Sciatic nerve (tissue), 2 donors: Measurements from ENCODE around the gene STAG2. TPM values are rescaled to one million over a fixed set of nuclear protein-coding genes. Genes with fewer than 3 reads are reported as not detected.
"Not testable (repeated sequence)": the region's sequence is repeated elsewhere in the genome, so short reads cannot be mapped to it uniquely, and the experiment has no call there.

Experiments used
- ATAC-seq: fragments of 200-7000 bp; cut with Tn5 transposase; one replicate; pipeline ENCODE4 v1.9.1; 2020; ENCODE audit warnings: mild to moderate bottlenecking, moderate library complexity
- DNase-seq: peaks from one replicate; pipeline ENCODE4 v3.0.0-alpha.2; 2020; ENCODE audit warnings: low spot score
- intact Hi-C: fragments of 100-400 bp; cut with DNase I; formaldehyde crosslinking; loops from one replicate; pipeline ENCODE4 v1.14.2; 2022
- total RNA-seq: library from RNA; stranded (reverse); fragmentation: NEBNext Ultra II Directional; extraction: Animal tissue kit (Norgen Biotek cat#: 25700); gene quantifications from one replicate; pipeline ENCODE4 v1.2.1, GENCODE V29; 2021
- donor health status: DM: no; HTN: no; CAD: no.
- donor health status: DM: no; HTN: no; CAD: no.

The STAG2 gene
- total RNA-seq = 98.2 TPM

- intact Hi-C loops = no loop called here
- DNase-seq = peak; percentile 83
- peak; percentile 82 for ATAC-seq
These were observed at the start of gene STAG2 for GRCh38 chrX:123961268-123962005. TSS of gene STAG2 (plus strand) at chrX:123961706. CDS start at chrX:124022628, 60,922 bp downstream.

- no peak for ATAC-seq
- intact Hi-C loops = no loop called here
- no peak for DNase-seq
These were observed 44.4 kb upstream of the STAG2 start for GRCh38 chrX:123917069-123917468.

DNA sequence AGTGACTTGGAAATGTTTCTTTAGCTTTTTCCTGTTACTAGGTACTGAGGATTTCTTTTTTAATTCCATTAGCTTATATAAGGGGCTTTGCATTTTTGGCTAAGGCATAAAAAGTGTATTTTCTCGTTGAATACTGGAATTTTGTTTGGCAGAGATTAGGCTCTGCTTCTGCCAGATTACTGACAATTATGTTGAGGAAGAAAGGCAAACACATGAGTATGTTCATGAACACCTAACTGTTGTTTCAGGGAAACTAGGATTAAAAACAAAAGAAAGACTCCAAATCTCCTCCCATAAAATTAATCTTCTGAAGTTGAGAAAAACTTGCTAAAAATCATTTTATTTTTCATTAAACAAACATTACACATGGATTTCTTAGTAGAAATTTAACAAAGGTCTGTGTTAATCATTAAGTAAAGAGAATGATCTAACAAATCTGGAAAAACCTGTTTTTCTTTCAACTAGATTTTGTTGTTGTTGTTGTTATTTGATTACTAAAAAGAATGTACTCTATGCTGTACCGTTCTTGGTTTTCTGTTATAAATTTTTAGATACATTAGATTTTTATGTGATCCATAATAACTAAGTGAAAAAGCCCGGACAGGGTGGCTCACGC is 43.3 kb upstream of the STAG2 start:
- intact Hi-C loops = no loop called here
- ATAC-seq (no peak), DNase-seq (no peak)

- DNase-seq = no peak
- intact Hi-C loops = no loop called here
- no peak for ATAC-seq
These were observed 41.3 kb upstream of the STAG2 start for GRCh38 chrX:123920105-123920785.

- ATAC-seq = no peak
- intact Hi-C loops = no loop called here
- DNase-seq = no peak
These were observed 38.3 kb upstream of the STAG2 start for GRCh38 chrX:123923211-123923610.

GRCh38 chrX:123924186-123924585 is 37.3 kb upstream of the STAG2 start:
- ATAC-seq (no peak), DNase-seq (no peak)
- intact Hi-C loops = no loop called here

DNA sequence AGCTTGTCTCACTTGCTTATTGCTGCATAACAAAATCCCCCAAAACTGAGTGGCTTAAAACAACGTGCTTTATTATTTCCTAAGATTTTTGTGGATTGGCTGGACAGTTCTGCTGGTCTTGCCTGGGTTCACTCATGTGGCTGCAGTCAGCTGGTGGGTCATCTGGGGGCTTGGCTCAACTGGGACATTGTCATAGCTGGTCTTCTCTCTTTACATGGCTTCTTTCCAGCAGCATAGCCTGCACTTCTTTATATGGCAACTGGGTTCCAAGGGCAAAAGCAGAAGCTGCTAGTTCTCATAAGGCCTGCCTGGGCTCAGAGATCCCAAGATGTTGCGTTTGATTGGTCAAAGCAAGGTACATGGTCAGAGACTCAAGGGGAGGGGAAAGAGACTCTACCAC is 33.7 kb upstream of the STAG2 start:
- ATAC-seq = no peak
- intact Hi-C loops = no loop called here
- no peak for DNase-seq

DNA sequence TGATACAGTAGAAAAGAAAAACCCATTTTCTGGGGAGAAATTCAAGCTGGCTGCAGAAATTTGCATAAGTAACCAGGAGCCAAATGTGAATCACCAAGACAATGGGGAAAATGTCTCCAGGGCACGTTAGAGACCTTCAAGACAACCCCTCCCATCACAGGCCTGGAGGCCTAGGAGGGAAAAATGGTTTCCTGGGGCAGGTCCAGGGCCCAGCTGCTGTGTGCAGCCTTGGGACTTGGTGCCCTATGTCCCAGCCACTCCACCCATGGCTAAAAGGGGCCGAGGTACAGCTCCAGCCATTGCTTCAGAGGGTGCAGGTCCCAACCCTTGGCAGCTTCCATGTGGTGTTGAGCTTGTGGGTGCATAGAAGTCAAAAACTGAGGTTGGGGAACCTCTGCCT is 29.5 kb upstream of the STAG2 start:
- ATAC-seq, intact Hi-C loops, DNase-seq: not testable (repeated sequence)

DNA sequence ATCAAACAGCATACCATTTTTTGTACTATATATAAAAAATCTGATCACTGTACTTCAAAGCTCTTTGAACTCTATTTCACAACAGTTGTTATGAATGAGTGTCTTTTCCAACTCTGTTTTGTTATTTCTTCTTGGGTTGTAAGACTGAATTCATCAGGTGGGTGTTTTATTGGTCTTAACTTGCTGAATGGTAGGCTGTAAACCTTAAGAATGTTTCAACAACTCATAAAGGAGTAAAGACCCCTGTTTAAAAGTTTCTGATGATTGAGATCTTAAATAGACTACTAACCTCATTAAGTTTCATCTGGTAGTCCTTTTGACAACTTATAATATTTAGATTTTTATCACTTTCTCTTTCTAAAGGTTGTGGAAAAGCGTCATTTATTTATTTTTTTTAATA is 18.4 kb upstream of the STAG2 start:
- intact Hi-C loops = loop anchor here (5.0 kb wide), 1 partner anchor 1036 kb away; no protein-coding TSS in a partner anchor
- no peak for DNase-seq
- no peak for ATAC-seq

- ATAC-seq (no peak), DNase-seq (no peak)
- intact Hi-C loops = loop anchor here (5.0 kb wide), 1 partner anchor 1036 kb away; no protein-coding TSS in a partner anchor
These were observed 18.0 kb upstream of the STAG2 start for GRCh38 chrX:123943488-123943887.

DNA sequence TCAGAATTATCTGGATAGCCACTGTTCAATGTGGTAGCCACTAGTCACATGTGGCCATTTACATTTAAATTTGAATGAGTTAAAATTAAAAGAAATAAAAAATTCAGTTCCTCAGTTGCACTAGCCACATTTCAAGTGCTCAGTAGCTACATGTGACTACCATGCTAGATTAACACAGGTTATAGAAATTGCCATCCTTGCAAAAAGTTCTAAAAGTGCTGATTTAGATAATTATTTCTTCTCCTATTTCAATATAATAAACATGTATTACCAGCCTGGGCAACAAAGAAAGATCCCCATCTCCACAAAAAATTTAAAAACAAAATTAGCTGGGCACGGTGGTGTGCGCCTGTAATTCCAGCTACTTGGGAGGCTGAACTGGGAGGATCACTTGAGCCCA is 11.7 kb upstream of the STAG2 start:
- no peak for ATAC-seq
- DNase-seq = no peak
- intact Hi-C loops = no loop called here

DNA sequence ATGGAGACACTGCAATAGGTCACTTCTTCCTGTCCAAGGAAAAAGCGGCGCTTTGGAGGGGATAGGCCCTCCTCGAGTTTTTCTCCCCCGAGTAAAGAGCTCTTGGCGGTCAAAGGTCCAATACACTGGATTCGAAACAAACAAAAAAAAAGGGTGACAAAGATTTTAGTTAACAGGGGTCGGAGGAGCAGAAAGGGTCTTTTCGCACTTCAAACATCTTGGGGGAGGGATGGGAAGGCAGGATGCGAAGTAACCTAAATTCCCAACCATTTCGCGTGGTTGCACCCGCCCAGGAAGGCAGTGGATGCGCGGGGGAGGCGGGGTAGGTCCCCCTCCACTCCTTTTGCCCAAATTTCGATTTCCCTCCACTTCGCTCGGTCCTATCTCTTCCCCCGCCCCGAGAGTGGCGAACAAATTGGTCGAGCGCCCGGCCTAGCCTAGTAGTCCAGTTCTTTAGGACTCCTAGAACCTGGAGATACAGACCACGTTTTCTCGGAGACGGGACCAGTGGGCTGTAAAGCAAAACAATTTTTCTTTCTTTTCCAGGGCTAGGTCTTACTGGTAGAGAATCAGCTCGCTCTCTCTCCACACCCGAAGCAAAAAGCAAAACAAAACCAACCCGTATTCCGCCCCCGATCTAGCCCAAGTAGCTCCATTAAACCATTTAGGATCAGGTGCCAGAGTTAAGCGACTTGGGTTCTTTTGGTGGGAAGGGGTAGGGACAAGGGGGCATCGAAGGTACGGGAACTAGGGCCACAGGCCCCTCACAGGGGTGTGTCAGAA is 2.0 kb upstream of the STAG2 start:
- intact Hi-C loops = no loop called here
- ATAC-seq = peak; percentile 43
- peak; percentile 81 for DNase-seq

- no peak for ATAC-seq
- intact Hi-C loops = no loop called here
- DNase-seq = no peak
These were observed 594 bp upstream of the STAG2 start for GRCh38 chrX:123960956-123961267.

- DNase-seq (no peak), ATAC-seq (no peak)
- intact Hi-C loops = no loop called here
These were observed 531 bp downstream of the STAG2 start for GRCh38 chrX:123962006-123962467.

- intact Hi-C loops = no loop called here
- ATAC-seq = peak; percentile 85
- peak; percentile 92 for DNase-seq
These were observed 1.4 kb downstream of the STAG2 start for GRCh38 chrX:123962794-123963373.

DNA sequence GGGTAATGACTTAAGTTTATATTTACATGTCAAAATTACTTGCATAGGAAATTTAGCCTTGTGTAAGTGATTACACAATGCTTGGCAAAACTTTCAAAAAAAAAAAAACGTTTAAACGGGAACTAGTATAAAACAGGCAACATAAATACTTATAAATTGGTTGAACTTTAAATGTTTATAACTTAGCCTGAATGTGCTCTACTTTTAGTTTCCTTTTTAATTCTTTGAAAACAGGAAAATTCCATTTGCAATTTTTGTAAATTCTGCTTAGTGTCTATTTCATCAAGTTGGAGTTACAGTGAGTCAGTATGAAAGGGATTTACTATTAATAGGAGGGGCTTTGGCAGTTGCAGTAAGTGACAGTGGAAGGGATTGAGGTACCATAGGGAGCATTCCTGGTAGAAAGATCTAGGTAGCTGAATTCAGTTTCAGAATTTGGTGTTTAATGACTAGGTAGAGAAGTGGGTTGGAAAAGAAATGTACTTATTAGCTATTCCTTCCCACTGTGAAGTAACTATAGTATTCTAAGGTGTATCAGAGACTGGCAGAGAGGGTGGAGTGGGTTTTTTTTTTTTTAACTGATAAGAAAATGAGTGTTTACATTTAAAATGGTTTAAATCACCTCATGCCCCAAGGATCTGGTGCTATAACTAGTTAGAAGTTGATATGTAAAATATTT is 2.8 kb downstream of the STAG2 start:
- intact Hi-C loops = no loop called here
- no peak for ATAC-seq
- DNase-seq = no peak

DNA sequence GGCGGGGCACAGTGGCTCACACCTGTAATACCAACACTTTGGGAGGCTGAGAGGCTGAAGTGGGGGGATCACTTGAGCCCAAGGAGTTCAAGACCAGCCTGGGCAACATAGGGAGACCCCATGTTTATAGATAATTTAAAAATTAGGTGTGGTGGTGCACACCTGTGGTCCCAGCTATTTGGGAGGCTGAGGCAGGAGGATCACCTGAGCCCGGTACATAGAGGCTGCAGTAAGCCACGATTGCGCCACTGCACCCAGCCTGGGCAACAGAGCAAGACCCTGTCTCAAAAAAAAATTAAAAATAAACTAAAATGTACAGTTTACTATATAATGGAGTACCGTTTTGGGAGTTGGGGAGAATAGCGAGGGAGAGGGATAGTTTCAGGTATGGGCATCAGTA is 4.2 kb downstream of the STAG2 start:
- no peak for DNase-seq
- no peak for ATAC-seq
- intact Hi-C loops = no loop called here

GRCh38 chrX:123967497-123967896 is 6.0 kb downstream of the STAG2 start:
- no peak for DNase-seq
- ATAC-seq = no peak
- intact Hi-C loops = no loop called here
